ENCODE measurements around the gene BAZ2B.

- TF ChIP-seq, protein P1, sequence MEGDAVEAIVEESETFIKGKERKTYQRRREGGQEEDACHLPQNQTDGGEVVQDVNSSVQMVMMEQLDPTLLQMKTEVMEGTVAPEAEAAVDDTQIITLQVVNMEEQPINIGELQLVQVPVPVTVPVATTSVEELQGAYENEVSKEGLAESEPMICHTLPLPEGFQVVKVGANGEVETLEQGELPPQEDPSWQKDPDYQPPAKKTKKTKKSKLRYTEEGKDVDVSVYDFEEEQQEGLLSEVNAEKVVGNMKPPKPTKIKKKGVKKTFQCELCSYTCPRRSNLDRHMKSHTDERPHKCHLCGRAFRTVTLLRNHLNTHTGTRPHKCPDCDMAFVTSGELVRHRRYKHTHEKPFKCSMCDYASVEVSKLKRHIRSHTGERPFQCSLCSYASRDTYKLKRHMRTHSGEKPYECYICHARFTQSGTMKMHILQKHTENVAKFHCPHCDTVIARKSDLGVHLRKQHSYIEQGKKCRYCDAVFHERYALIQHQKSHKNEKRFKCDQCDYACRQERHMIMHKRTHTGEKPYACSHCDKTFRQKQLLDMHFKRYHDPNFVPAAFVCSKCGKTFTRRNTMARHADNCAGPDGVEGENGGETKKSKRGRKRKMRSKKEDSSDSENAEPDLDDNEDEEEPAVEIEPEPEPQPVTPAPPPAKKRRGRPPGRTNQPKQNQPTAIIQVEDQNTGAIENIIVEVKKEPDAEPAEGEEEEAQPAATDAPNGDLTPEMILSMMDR (IDR thresholded peaks at IDR 0.05): no peak
- TF ChIP-seq POLR2A (IDR thresholded peaks at IDR 0.05): no peak
Measured at GRCh38 chr2:159595410-159596046, 20.8 kb downstream of the BAZ2B start.

Measured in lower leg skin (tissue), 3 donors.